Cardiac muscle cell (in vitro differentiated cells and primary cell): Measurements from ENCODE around the gene IST1. TPM values are rescaled to one million over a fixed set of nuclear protein-coding genes. Genes with fewer than 3 reads are reported as not detected.
A peak's percentile ranks its signal among the peaks of the same experiment; 100 is the strongest.
"Not testable (repeated sequence)": the region's sequence is repeated elsewhere in the genome, so short reads cannot be mapped to it uniquely, and the experiment has no call there.

Experiments
- DNase-seq, 2 donors: peaks; one replicate each; pipeline versions ENCODE4 v3.0.0 to v3.0.0-alpha.2; 2010 to 2017; ENCODE audit warnings: low read depth in 1 of 2, low spot score in 1 of 2
- H3K27ac ChIP-seq: fragments of 200-600 bp; sonication (generic); 2 replicates; pipeline ENCODE4 v1.5.1; 2016
- H3K27me3 ChIP-seq: fragments of 200-600 bp; sonication (generic); 2 replicates; pipeline ENCODE4 v1.6.0; 2016; ENCODE audit warnings: control low read depth
- H3K36me3 ChIP-seq: fragments of 200-600 bp; sonication (generic); 2 replicates; pipeline ENCODE4 v1.5.1; 2016; ENCODE audit warnings: control low read depth
- H3K4me1 ChIP-seq: fragments of 200-600 bp; sonication (generic); 2 replicates; pipeline ENCODE4 v1.8.1; 2017; ENCODE audit warnings: low read depth, mild to moderate bottlenecking, mixed run types
- H3K4me3 ChIP-seq: fragments of 200-600 bp; sonication (generic); 2 replicates; pipeline ENCODE4 v1.5.1; 2016; ENCODE audit warnings: mild to moderate bottlenecking
- H3K9me3 ChIP-seq: fragments of 200-600 bp; sonication (generic); 2 replicates; pipeline ENCODE4 v1.5.1; 2017; ENCODE audit warnings: low read depth, mild to moderate bottlenecking, control low read depth
- CTCF ChIP-seq: IDR thresholded peaks from 2 replicates; pipeline ENCODE4 v1.5.1; 2012; ENCODE audit warnings: low read depth, mild to moderate bottlenecking, low read length
- polyA plus RNA-seq: library from polyadenylated mRNA; unstranded; fragments of >200 nt; fragmentation: Nextera tagmentation; extraction: Ambion mirVana; gene quantifications from 2 replicates; pipeline ENCODE4 v1.2.1, GENCODE V29; 2016
- total RNA-seq: library from RNA; depleted of rRNA; stranded (reverse); fragments of >200 nt; gene quantifications from 2 replicates; pipeline ENCODE4 v1.2.3, GENCODE V29; 2016

Gene IST1
- total and polyA plus RNA-seq, 2 experiments from 2014 or later, result 164 to 248 TPM

- Histone ChIP-seq H3K36me3 (no peaks in the 10 kb centered on the region), H3K27me3 (no peaks in the 10 kb centered on the region), H3K9me3 (no peaks in the 10 kb centered on the region)
Measured at GRCh38 chr16:71902656-71903365, 7.5 kb downstream of the IST1 start.

GRCh38 chr16:71903608-71904007 is 8.3 kb downstream of the IST1 start:
- Histone ChIP-seq H3K4me1 (peaks cover 2% of the 10 kb centered on the region), H3K27ac (no peak overlapping the region), H3K36me3 (no peaks in the 10 kb centered on the region), H3K4me3 (no peak overlapping the region), H3K27me3 (no peaks in the 10 kb centered on the region), H3K9me3 (no peaks in the 10 kb centered on the region)
- DNase-seq, result no peak
- no peak for TF ChIP-seq CTCF

More at GRCh38 chr16:71902656-71903365, 7.5 kb downstream of the IST1 start:
- no peak overlapping the region for H3K27ac ChIP-seq
- DNase-seq, result no peak
- H3K4me3 ChIP-seq, result no peak overlapping the region
- no peak for TF ChIP-seq CTCF
- peaks cover 2% of the 10 kb centered on the region for H3K4me1 ChIP-seq

GRCh38 chr16:71904239-71904638 is 8.9 kb downstream of the IST1 start:
- Histone ChIP-seq H3K27me3 (no peaks in the 10 kb centered on the region), H3K4me1 (peaks cover 2% of the 10 kb centered on the region), H3K27ac (no peak overlapping the region), H3K4me3 (no peak overlapping the region), H3K9me3 (no peaks in the 10 kb centered on the region), H3K36me3 (no peaks in the 10 kb centered on the region)
- TF ChIP-seq CTCF, result no peak
- no peak for DNase-seq

- not testable (repeated sequence) for H3K27ac ChIP-seq, H3K36me3 ChIP-seq, DNase-seq, H3K9me3 ChIP-seq, H3K4me3 ChIP-seq, H3K4me1 ChIP-seq, H3K27me3 ChIP-seq
Measured at GRCh38 chr16:71905765-71906164, 10.4 kb downstream of the IST1 start.

- H3K4me1 ChIP-seq, result no peaks in the 10 kb centered on the region
- DNase-seq, result no peak
- H3K27ac ChIP-seq, result peak overlapping the region; percentile 46
- TF ChIP-seq CTCF, result no peak
- no peaks in the 10 kb centered on the region for H3K9me3 ChIP-seq
- peaks cover 8% of the 10 kb centered on the region for H3K36me3 ChIP-seq
- H3K4me3 ChIP-seq, result no peak overlapping the region
- no peaks in the 10 kb centered on the region for H3K27me3 ChIP-seq
Measured at GRCh38 chr16:71911121-71911520, 15.8 kb downstream of the IST1 start.

GRCh38 chr16:71912534-71913275 is 17.4 kb downstream of the IST1 start:
- Histone ChIP-seq H3K27me3 (no peaks in the 10 kb centered on the region), H3K4me1 (no peaks in the 10 kb centered on the region), H3K4me3 (no peak overlapping the region), H3K36me3 (peaks cover 22% of the 10 kb centered on the region), H3K27ac (no peak overlapping the region), H3K9me3 (no peaks in the 10 kb centered on the region)
- no peak for TF ChIP-seq CTCF
- DNase-seq, result no peak
